ENCODE data around the gene CIPC.

Gene CIPC

GRCh38 chr14:77116172-77116817 lies 18.2 kb downstream of the CIPC start:
- Histone ChIP-seq H3K27me3 (no peaks in the 10 kb centered on the region), H3K36me3 (peaks cover 24% of the 10 kb centered on the region), H3K4me3 (ENCODE audit: low read depth in 1 of 2, low read length in 1 of 2) (no peak overlapping the region), H3K27ac (no peak overlapping the region), H3K9me3 (no peaks in the 10 kb centered on the region), H3K4me1 (ENCODE audit: control insufficient read depth in 1 of 2, insufficient read depth in 1 of 2, low read depth in 1 of 2, low read length in 1 of 2) (no peaks in the 10 kb centered on the region)
- TF ChIP-seq CTCF (IDR thresholded peaks at IDR 0.05) = no peak

GRCh38 chr14:77119851-77120250 lies 21.8 kb downstream of the CIPC start:
- Histone ChIP-seq H3K4me3 (ENCODE audit: low read depth in 1 of 2, low read length in 1 of 2) (no peak overlapping the region), H3K9me3 (no peaks in the 10 kb centered on the region), H3K36me3 (no peaks in the 10 kb centered on the region), H3K27ac (no peak overlapping the region), H3K4me1 (ENCODE audit: control insufficient read depth in 1 of 2, insufficient read depth in 1 of 2, low read depth in 1 of 2, low read length in 1 of 2) (peaks cover 5 to 8% of the 10 kb centered on the region in 2 experiments), H3K27me3 (peaks cover 24% of the 10 kb centered on the region)
- TF ChIP-seq CTCF (IDR thresholded peaks at IDR 0.05) = no peak

DNA sequence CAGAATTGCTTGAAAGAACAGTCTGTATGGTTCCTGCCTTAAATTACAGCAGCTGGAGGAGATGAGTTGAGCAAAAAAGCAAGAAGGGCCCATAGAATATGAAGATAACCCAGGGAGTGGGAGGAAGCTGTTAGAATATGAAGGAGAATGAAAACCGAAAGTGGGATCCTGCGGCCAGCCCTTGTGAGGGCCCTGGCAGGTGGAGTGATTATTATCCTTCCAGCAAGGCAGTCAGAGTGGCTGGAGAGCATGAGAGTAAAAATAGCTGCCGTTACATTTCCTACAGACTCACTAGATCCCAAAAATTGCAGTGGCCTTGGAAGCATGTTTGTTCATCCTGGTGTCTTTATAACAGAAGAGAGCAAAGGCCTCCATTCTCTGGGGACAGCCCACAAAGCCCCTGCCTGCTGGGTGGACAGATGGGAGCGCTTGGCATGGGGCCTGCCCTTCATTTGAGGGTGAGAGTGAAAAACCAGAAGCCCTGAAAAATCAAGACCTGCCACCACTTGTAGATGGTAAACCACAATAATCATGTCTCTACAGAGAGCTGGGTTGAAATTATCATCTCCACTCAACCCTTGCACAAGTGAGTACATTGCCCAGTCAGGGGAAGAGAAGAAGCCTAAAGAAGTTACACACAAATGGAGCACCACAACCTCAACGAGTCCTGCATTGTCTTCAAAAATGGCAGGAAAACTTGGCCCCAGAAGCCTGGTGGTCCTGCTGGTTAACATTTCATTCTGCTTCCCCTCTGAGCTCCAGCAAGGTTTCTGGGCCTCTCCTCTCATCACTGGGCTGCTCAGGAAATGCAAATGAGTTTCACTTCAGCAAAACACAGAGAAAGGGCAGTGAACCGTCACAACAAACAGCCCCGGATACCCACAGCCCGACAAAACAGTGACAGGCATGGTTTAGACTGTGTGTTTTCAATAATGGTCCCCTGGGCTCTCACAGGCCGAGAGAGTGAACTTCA lies 23.0 kb downstream of the CIPC start:
- Histone ChIP-seq H3K9me3 (no peaks in the 10 kb centered on the region), H3K4me1 (ENCODE audit: control insufficient read depth in 1 of 2, insufficient read depth in 1 of 2, low read depth in 1 of 2, low read length in 1 of 2) (peaks cover 10 to 11% of the 10 kb centered on the region in 2 experiments), H3K27ac (no peak overlapping the region)

DNA sequence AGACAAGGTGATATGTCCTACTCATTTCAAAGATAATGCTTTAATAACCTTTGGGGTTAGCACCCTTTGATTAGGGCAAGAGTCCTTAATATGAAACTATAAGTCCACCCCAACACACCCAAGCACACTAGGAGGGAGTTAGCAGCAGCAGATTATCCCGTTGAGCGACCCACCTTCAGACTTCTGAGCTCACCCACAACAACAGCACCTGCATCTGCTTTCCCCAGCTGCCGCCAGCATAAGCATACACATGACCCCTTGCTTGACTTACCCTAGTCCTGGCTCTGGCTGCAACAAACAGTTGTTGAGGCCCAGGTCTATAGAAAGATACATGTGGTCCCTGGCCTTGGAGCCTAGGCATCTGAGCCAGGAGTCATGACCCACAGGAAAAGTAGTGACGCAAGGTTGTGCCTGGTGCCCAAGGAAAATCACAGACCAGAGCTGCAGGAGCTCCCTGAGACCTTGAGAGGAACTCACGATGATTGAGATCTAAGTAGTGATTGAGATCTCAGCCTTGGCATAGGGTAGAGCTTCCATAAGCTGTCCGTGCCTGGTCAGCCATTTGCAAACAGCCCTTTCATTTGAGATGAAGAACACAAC lies 24.6 kb downstream of the CIPC start:
- Histone ChIP-seq H3K9me3 (no peaks in the 10 kb centered on the region), H3K4me3 (ENCODE audit: low read depth in 1 of 2, low read length in 1 of 2) (no peak overlapping the region), H3K36me3 (no peaks in the 10 kb centered on the region), H3K4me1 (ENCODE audit: control insufficient read depth in 1 of 2, insufficient read depth in 1 of 2, low read depth in 1 of 2, low read length in 1 of 2) (peaks cover 10 to 11% of the 10 kb centered on the region in 2 experiments), H3K27ac (no peak overlapping the region), H3K27me3 (peaks cover 51% of the 10 kb centered on the region)
- TF ChIP-seq CTCF (IDR thresholded peaks at IDR 0.05) = no peak

More for the DNA sequence above, 23.0 kb downstream of the CIPC start:
- peaks cover 36% of the 10 kb centered on the region for H3K27me3 ChIP-seq
- H3K36me3 ChIP-seq = no peaks in the 10 kb centered on the region
- no peak overlapping the region for H3K4me3 ChIP-seq (ENCODE audit: low read depth in 1 of 2, low read length in 1 of 2)
- no peak for TF ChIP-seq CTCF (IDR thresholded peaks at IDR 0.05)

DNA sequence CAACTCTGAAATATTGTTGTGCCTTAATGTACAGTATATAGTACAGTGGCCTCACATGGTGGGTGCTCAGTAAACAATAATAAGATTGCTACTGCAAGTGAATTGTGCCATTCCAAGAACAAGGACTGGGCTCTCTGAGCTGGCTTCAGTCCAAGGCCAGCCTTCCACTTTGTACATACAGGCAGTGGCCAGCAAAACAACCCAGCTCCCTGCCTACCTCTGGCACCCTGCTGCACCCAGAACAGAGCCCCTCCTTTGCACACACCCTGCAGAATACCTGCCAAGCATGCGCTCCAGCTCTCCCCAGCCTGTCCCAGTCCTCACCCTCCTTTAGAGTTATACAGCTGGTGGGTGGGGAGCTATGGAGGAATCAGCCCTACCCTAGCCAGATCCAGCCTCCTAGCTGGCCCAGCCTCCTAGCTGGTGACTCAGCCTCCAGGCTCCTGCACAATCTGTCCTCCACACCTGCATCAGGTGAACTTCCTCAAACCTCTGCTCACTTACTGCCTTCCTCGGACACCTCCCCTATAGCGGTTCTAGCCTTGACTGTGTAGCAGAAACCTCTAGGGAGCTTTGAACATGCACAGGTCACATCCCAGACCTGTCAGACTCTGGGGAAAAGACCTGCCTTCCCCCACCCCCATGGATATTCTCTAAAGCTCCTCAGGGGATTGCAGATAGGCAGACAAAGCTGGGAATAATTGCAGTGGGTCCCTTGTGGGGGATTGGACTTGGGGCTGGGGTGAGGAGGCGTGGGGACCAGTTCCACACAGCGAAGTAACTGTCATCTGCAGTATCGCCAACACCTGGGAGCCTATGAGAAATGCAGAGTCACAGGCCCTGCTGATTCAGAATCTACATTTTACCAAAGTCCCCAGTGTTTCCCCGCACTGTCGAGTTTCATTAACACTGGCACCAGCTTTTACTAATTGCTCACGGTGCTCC lies 25.6 kb downstream of the CIPC start:
- peaks cover 10 to 11% of the 10 kb centered on the region in 2 experiments for H3K4me1 ChIP-seq (ENCODE audit: control insufficient read depth in 1 of 2, insufficient read depth in 1 of 2, low read depth in 1 of 2, low read length in 1 of 2)
- peaks cover 62% of the 10 kb centered on the region for H3K27me3 ChIP-seq
- no peak overlapping the region for H3K4me3 ChIP-seq (ENCODE audit: low read depth in 1 of 2, low read length in 1 of 2)
- H3K27ac ChIP-seq = no peak overlapping the region
- no peaks in the 10 kb centered on the region for H3K36me3 ChIP-seq
- no peaks in the 10 kb centered on the region for H3K9me3 ChIP-seq
- no peak for TF ChIP-seq CTCF (IDR thresholded peaks at IDR 0.05)
